Bronchial epithelial cell (primary cell): ENCODE data around the gene NPFFR1. TPM values are rescaled to one million over a fixed set of nuclear protein-coding genes. Genes with fewer than 3 reads are reported as not detected.

Experiments used
- DNase-seq: peaks from one replicate; pipeline ENCODE4 v3.0.0-alpha.2; 2010; ENCODE audit warnings: low read depth
- FAIRE-seq: peaks from 2 replicates; lab custom pipeline; 2011; peaks lifted over from hg19 to GRCh38; lab: Jason Lieb, UNC
- H3K27me3 ChIP-seq: 2 replicates; pipeline ENCODE4 v1.5.1; 2011; ENCODE audit warnings: low read length; ENCODE audit not compliant: control insufficient read depth, insufficient read depth
- H3K36me3 ChIP-seq: 2 replicates; pipeline ENCODE4 v1.5.1; 2011; ENCODE audit warnings: low read length; ENCODE audit not compliant: control insufficient read depth, insufficient read depth
- H3K4me3 ChIP-seq: 2 replicates; pipeline ENCODE4 v1.5.1; 2011; ENCODE audit warnings: mild to moderate bottlenecking, low read depth, low read length, control low read depth
- CTCF ChIP-seq: IDR thresholded peaks from 2 replicates; pipeline ENCODE4 v1.5.1; 2011; ENCODE audit warnings: mild to moderate bottlenecking, moderate library complexity, low read length, control low read depth, inconsistent platforms; ENCODE audit not compliant: insufficient read depth, severe bottlenecking
- total RNA-seq: library from RNA; depleted of rRNA; stranded (reverse); fragments of >200 nt; gene quantifications from 2 replicates; pipeline ENCODE4 v1.2.1, GENCODE V29; 2014

Gene NPFFR1
- total RNA-seq, 1 donor from 2014 or later = not detected

GRCh38 chr10:70293169-70293843 is 9.5 kb upstream of the NPFFR1 start:
- no peak for TF ChIP-seq CTCF
- Histone ChIP-seq H3K4me3 (no peak overlapping the region), H3K27me3 (peaks cover 3% of the 10 kb centered on the region), H3K36me3 (no peaks in the 10 kb centered on the region)
- DNase-seq (no peak), FAIRE-seq (no peak)

- H3K4me3 ChIP-seq = no peak overlapping the region
- no peaks in the 10 kb centered on the region for H3K36me3 ChIP-seq
- H3K27me3 ChIP-seq = peaks cover 3% of the 10 kb centered on the region
- DNase-seq = no peak
- no peak for FAIRE-seq
- no peak for TF ChIP-seq CTCF
Measured at GRCh38 chr10:70292004-70292403, 8.2 kb upstream of the NPFFR1 start.

GRCh38 chr10:70289739-70290138 is 5.9 kb upstream of the NPFFR1 start:
- no peak for TF ChIP-seq CTCF
- no peak for DNase-seq
- no peak for FAIRE-seq
- Histone ChIP-seq H3K36me3 (no peaks in the 10 kb centered on the region), H3K27me3 (peaks cover 10% of the 10 kb centered on the region), H3K4me3 (no peak overlapping the region)

GRCh38 chr10:70286616-70287015 is 2.8 kb upstream of the NPFFR1 start:
- peak; percentile 40 for FAIRE-seq
- Histone ChIP-seq H3K4me3 (no peak overlapping the region), H3K27me3 (peaks cover 33% of the 10 kb centered on the region), H3K36me3 (no peaks in the 10 kb centered on the region)
- peak; percentile 49 for DNase-seq
- TF ChIP-seq CTCF = no peak

GRCh38 chr10:70285476-70285831 is 1.6 kb upstream of the NPFFR1 start:
- Histone ChIP-seq H3K4me3 (no peak overlapping the region), H3K36me3 (no peaks in the 10 kb centered on the region), H3K27me3 (peaks cover 38% of the 10 kb centered on the region)
- DNase-seq (no peak), FAIRE-seq (no peak)
- TF ChIP-seq CTCF = no peak
